T-helper 17 cell (primary cell): ENCODE results near the gene IFT52. TPM values are rescaled to one million over a fixed set of nuclear protein-coding genes. Genes with fewer than 3 reads are reported as not detected.
"Not testable (repeated sequence)": the region's sequence is repeated elsewhere in the genome, so short reads cannot be mapped to it uniquely, and the experiment has no call there.

ENCODE experiments used
- ATAC-seq: fragments of 150-1000 bp; cut with Tn5 transposase; 2 replicates; pipeline ENCODE4 v1.10.0; 2021; ENCODE audit warnings: mild to moderate bottlenecking, moderate library complexity
- DNase-seq, 3 donors: peaks; one replicate each; pipeline versions ENCODE4 v3.0.0 to v3.0.0-alpha.2; 2020 to 2021
- H3K9me3 ChIP-seq: one replicate; pipeline ENCODE4 v1.7.0; 2013; ENCODE audit warnings: low read length, mild to moderate bottlenecking; ENCODE audit not compliant: control insufficient read depth, poor library complexity, severe bottlenecking
- H3K27ac Mint-ChIP-seq: one replicate; pipeline ENCODE4 v1.8.0; 2022; ENCODE audit warnings: mild to moderate bottlenecking, moderate library complexity, mixed read lengths
- H3K27me3 Mint-ChIP-seq: one replicate; pipeline ENCODE4 v1.8.0; 2022; ENCODE audit warnings: mixed read lengths
- H3K36me3 Mint-ChIP-seq: one replicate; pipeline ENCODE4 v1.8.0; 2022; ENCODE audit warnings: low read depth, mixed read lengths
- H3K4me1 Mint-ChIP-seq: one replicate; pipeline ENCODE4 v1.8.0; 2022; ENCODE audit warnings: mild to moderate bottlenecking, mixed read lengths
- H3K4me3 Mint-ChIP-seq: one replicate; pipeline ENCODE4 v1.8.0; 2022; ENCODE audit warnings: mild to moderate bottlenecking, moderate library complexity, mixed read lengths
- total RNA-seq, 4 donors: library from RNA in 2 of 4; stranded (reverse) in 2 of 4; gene quantifications; one replicate each; pipeline ENCODE4 v1.2.3 and lab custom pipeline; 2022 to 2026

Gene IFT52
- total RNA-seq, 2 donors from 2014 or later = 13.6 to 15.5 TPM

DNA sequence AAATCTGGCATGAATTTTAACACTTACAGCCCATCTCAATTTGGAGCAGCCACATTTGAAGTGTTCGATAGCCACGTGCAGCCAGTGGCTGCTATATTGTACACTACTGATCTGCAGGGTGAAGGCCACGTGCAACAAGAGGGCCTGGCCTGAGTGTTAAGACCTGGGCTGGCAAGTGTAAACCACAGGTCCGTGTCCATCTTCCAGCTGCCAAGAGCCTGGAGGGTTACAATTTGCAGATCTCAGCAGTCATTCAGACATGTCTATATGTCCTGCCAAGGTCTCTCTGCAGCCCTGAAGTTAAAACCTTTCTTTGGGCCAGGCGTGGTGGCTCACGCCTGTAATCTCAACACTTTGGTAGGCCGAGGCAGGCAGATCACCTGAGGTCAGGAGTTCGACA lies 17.8 kb upstream of the IFT52 start:
- no peak for DNase-seq
- H3K27ac Mint-ChIP-seq = no peak overlapping the region
- no peaks in the 10 kb centered on the region for H3K36me3 Mint-ChIP-seq
- H3K4me1 Mint-ChIP-seq = no peaks in the 10 kb centered on the region
- H3K9me3 ChIP-seq = no peaks in the 10 kb centered on the region
- ATAC-seq = no peak
- H3K4me3 Mint-ChIP-seq = no peak overlapping the region
- peaks cover 6% of the 10 kb centered on the region for H3K27me3 Mint-ChIP-seq

DNA sequence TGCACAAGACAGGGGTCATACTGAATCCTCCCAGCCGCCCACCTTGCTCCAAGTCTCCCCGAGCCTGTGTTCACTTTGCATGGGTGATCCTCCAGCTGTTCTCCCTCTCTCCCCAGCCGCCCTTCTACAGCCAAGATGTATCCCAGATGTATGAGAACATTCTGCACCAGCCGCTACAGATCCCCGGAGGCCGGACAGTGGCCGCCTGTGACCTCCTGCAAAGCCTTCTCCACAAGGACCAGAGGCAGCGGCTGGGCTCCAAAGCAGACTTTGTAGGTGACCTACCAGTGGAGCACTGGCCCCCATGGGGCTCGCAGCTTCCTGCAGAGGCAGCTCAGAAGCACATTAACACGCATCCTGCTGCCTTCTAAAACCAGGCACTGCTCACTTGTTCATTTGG lies 14.6 kb upstream of the IFT52 start:
- H3K4me3 Mint-ChIP-seq = no peak overlapping the region
- no peaks in the 10 kb centered on the region for H3K4me1 Mint-ChIP-seq
- no peak overlapping the region for H3K27ac Mint-ChIP-seq
- peaks cover 2% of the 10 kb centered on the region for H3K27me3 Mint-ChIP-seq
- DNase-seq (no peak), ATAC-seq (no peak)
- H3K36me3 Mint-ChIP-seq = no peaks in the 10 kb centered on the region
- no peaks in the 10 kb centered on the region for H3K9me3 ChIP-seq

- Mint-ChIP-seq H3K27ac (no peak overlapping the region), H3K36me3 (no peaks in the 10 kb centered on the region), H3K27me3 (peaks cover 10% of the 10 kb centered on the region), H3K4me3 (no peak overlapping the region), H3K4me1 (no peaks in the 10 kb centered on the region)
- ATAC-seq = no peak
- no peak for DNase-seq
- no peaks in the 10 kb centered on the region for H3K9me3 ChIP-seq
Observed at GRCh38 chr20:43579861-43580793, 10.6 kb upstream of the IFT52 start.

- Mint-ChIP-seq H3K27me3 (peaks cover 16% of the 10 kb centered on the region), H3K36me3 (no peaks in the 10 kb centered on the region), H3K4me1 (no peaks in the 10 kb centered on the region), H3K27ac (no peak overlapping the region), H3K4me3 (no peak overlapping the region)
- ATAC-seq (no peak), DNase-seq (no peak)
- no peaks in the 10 kb centered on the region for H3K9me3 ChIP-seq
Observed at GRCh38 chr20:43583133-43583864, 7.4 kb upstream of the IFT52 start.

DNA sequence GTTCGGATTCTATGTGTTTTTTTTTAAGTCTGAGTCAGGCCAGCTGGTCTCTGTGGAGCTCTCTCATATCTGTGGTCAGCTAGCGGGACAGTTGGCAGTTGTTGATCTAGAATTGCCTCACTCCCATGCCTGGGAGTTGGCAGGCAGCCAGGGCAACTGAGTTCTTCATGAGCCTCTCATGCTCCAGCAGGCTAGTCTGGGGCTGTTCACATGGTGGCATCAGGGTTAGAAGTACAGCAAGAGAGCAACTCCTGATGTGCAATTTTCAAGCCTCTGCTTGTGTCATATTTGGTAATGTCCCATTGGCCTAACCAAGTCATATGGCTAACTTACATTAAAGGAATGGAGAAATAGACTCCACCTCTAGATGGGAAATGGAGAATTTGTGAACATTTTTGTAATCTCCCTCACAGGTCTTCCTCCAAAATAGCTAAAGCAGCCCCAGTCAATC lies 6.7 kb upstream of the IFT52 start:
- no peak overlapping the region for H3K4me3 Mint-ChIP-seq
- H3K4me1 Mint-ChIP-seq = no peaks in the 10 kb centered on the region
- H3K27me3 Mint-ChIP-seq = peaks cover 16% of the 10 kb centered on the region
- no peaks in the 10 kb centered on the region for H3K36me3 Mint-ChIP-seq
- no peaks in the 10 kb centered on the region for H3K9me3 ChIP-seq
- no peak overlapping the region for H3K27ac Mint-ChIP-seq
- ATAC-seq (no peak), DNase-seq (no peak)

DNA sequence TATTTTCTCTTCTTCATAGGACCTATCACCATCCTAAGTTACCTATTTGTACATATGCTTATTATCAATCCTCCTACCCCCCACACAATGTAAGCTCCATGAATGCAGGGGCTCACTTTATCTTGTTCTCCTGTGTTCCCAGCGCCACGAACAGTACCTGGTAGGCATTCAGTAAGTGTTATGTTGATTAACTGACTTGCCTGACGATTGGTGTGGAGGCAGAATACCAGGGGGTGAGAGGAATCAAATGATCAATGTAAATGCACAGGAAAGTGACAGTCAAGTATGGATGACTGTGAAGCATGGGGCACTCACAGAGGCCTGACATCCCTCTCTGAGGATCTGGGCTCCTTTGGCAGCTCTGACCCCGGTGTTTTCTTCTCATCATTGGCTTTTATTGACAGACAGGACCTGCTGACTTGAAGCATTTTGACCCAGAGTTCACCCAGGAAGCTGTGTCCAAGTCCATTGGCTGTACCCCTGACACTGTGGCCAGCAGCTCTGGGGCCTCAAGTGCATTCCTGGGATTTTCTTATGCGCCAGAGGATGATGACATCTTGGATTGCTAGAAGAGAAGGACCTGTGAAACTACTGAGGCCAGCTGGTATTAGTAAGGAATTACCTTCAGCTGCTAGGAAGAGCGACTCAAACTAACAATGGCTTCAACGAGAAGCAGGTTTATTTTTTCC lies 6.1 kb upstream of the IFT52 start:
- ATAC-seq (no peak), DNase-seq (no peak)
- H3K36me3 Mint-ChIP-seq = no peaks in the 10 kb centered on the region
- no peak overlapping the region for H3K4me3 Mint-ChIP-seq
- H3K27ac Mint-ChIP-seq = no peak overlapping the region
- no peaks in the 10 kb centered on the region for H3K4me1 Mint-ChIP-seq
- peaks cover 16% of the 10 kb centered on the region for H3K27me3 Mint-ChIP-seq
- no peaks in the 10 kb centered on the region for H3K9me3 ChIP-seq

DNA sequence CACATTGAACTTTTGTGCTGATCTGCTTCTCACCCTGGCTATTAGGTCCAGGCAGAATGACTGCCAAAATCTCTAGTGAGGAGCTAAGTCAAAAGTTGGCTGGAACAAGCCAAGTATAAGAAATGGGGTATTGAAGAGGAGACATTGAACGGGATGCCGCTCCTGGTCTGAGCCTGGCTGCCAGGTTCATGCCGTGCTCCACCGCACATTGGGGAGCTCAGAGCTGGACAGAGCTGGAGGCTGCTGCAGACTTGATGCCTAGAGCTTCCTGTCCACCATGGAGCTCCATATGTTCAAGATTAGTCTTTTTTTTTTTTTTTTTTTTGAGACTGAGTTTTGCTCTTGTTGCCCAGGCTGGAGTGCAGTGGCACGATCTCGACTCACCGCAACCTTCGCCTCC lies 4.1 kb upstream of the IFT52 start:
- H3K27ac Mint-ChIP-seq = no peak overlapping the region

GRCh38 chr20:43588526-43588925 lies 2.2 kb upstream of the IFT52 start:
- DNase-seq, H3K27ac Mint-ChIP-seq, H3K9me3 ChIP-seq, ATAC-seq, H3K36me3 Mint-ChIP-seq, H3K4me3 Mint-ChIP-seq: not testable (repeated sequence)
- Mint-ChIP-seq H3K4me1 (peaks cover 18% of the 10 kb centered on the region), H3K27me3 (peaks cover 16% of the 10 kb centered on the region)

More for the DNA sequence above, 4.1 kb upstream of the IFT52 start:
- no peak overlapping the region for H3K4me3 Mint-ChIP-seq
- no peaks in the 10 kb centered on the region for H3K9me3 ChIP-seq
- ATAC-seq = no peak
- no peaks in the 10 kb centered on the region for H3K36me3 Mint-ChIP-seq
- H3K27me3 Mint-ChIP-seq = peaks cover 16% of the 10 kb centered on the region
- H3K4me1 Mint-ChIP-seq = peaks cover 18% of the 10 kb centered on the region
- no peak for DNase-seq

GRCh38 chr20:43590036-43590391 lies 723 bp upstream of the IFT52 start:
- no peak for DNase-seq

DNA sequence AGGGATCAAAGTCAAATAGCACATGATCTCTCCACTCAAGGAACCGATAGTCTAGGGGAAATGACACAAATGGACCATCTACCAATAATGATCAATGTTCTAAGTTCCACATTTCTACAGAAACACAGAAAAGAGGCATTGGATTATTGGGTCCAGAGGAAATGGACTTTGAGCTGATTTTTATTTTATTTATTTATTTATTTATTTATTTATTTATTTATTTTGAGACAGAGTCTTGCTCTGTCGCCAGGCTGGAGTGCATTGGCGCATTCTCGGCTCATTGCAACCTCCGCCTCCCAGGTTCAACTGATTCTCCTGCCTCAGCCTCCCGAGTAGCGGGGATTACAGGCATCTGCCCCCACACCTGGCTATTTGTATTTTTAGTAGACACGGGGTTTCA lies 11.2 kb downstream of the IFT52 start:
- DNase-seq, ATAC-seq, H3K4me1 Mint-ChIP-seq, H3K4me3 Mint-ChIP-seq, H3K27ac Mint-ChIP-seq, H3K36me3 Mint-ChIP-seq, H3K9me3 ChIP-seq, H3K27me3 Mint-ChIP-seq: not testable (repeated sequence)

More at GRCh38 chr20:43590036-43590391, 723 bp upstream of the IFT52 start:
- Mint-ChIP-seq H3K36me3 (no peaks in the 10 kb centered on the region), H3K4me1 (peaks cover 18% of the 10 kb centered on the region), H3K27me3 (peaks cover 6% of the 10 kb centered on the region), H3K4me3 (peak overlapping the region; percentile 95), H3K27ac (peak overlapping the region; percentile 94)
- no peaks in the 10 kb centered on the region for H3K9me3 ChIP-seq
- ATAC-seq = no peak

GRCh38 chr20:43603124-43603523 lies 12.4 kb downstream of the IFT52 start:
- no peak overlapping the region for H3K4me3 Mint-ChIP-seq
- H3K9me3 ChIP-seq = no peaks in the 10 kb centered on the region
- no peaks in the 10 kb centered on the region for H3K27me3 Mint-ChIP-seq
- DNase-seq (no peak), ATAC-seq (no peak)
- peaks cover 4% of the 10 kb centered on the region for H3K4me1 Mint-ChIP-seq
- H3K36me3 Mint-ChIP-seq = peaks cover 3% of the 10 kb centered on the region
- H3K27ac Mint-ChIP-seq = no peak overlapping the region

DNA sequence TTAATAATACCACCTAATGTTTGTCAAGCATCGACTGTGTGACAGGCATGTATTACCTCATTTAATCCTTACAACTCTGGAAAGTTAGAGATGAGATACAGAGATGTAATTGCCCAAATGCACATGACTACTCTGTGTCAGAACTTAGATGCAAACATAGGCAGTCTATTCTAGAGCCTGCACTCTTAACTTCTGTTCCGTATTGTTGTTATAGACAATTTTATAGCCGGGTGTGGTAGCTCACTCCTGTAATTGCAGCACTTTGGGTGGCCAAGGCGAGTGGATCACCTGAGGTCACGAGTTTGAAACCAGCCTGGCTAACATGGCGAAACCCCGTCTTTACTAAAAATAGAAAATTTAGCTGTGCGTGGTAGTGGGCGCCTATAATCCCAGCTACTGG lies 15.0 kb downstream of the IFT52 start:
- no peaks in the 10 kb centered on the region for H3K9me3 ChIP-seq
- no peak overlapping the region for H3K4me3 Mint-ChIP-seq
- H3K36me3 Mint-ChIP-seq = no peaks in the 10 kb centered on the region
- no peak for DNase-seq
- no peak for ATAC-seq
- no peak overlapping the region for H3K27ac Mint-ChIP-seq
- H3K4me1 Mint-ChIP-seq = peaks cover 4% of the 10 kb centered on the region
- no peaks in the 10 kb centered on the region for H3K27me3 Mint-ChIP-seq

DNA sequence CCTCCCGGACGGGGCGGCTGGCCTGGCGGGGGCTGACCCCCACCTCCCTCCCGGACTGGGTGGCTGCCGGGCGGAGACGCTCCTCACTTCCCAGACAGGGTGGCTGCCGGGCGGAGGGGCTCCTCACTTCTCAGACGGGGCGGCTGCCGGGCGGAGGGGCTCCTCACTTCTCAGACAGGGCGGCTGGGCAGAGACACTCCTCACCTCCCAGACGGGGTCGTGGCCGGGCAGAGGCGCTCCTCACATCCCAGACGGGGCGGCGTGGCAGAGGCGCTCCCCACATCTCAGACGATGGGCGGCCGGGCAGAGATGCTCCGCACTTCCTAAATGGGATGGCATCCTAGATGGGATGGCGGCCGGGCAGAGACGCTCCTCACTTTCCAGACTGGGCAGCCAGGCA lies 16.5 kb downstream of the IFT52 start:
- H3K27ac Mint-ChIP-seq, H3K27me3 Mint-ChIP-seq, H3K9me3 ChIP-seq, H3K4me1 Mint-ChIP-seq, DNase-seq, ATAC-seq, H3K4me3 Mint-ChIP-seq, H3K36me3 Mint-ChIP-seq: not testable (repeated sequence)
